Measurements from ENCODE around the gene CACNA2D1. TPM values are rescaled to one million over a fixed set of nuclear protein-coding genes. Genes with fewer than 3 reads are reported as not detected.

CACNA2D1 gene
- total and polyA plus RNA-seq, 7 donors = 0.23 to 115 (median 59.7) TPM

- WGBS, 2 donors = 10 to 48% methylated on average over 1 of the region's 1 CpG
- intact Hi-C loops (cut with DNase I) = no loop called here
- DNase-seq = no peak
- H3K27me3 ChIP-seq = no peaks in the 10 kb centered on the region
- peaks cover 0 to 3% (median 0%) of the 10 kb centered on the region in 4 donors for H3K36me3 ChIP-seq
- TF ChIP-seq POLR2A (IDR thresholded peaks at IDR 0.05) = no peak
- TF ChIP-seq EP300 (IDR thresholded peaks at IDR 0.05) = no peak
- no peak for TF ChIP-seq POLR2AphosphoS5 (IDR thresholded peaks at IDR 0.05)
- TF ChIP-seq CTCF (IDR thresholded peaks at IDR 0.05) = no peak
- no peak overlapping the region for H3K27ac ChIP-seq
- no peaks in the 10 kb centered on the region for H3K9me3 ChIP-seq
- peaks cover 0 to 15% (median 4%) of the 10 kb centered on the region in 4 donors for H3K4me1 ChIP-seq
- no peak overlapping the region for H3K4me3 ChIP-seq
Observed at GRCh38 chr7:82343716-82344115, 99.9 kb downstream of the CACNA2D1 start.

GRCh38 chr7:82339958-82340357, 103.6 kb downstream of the CACNA2D1 start:
- Histone ChIP-seq H3K4me1 (peaks cover 0 to 12% (median 3%) of the 10 kb centered on the region in 4 donors), H3K9me3 (no peaks in the 10 kb centered on the region), H3K27ac (no peak overlapping the region), H3K36me3 (no peaks in the 10 kb centered on the region), H3K4me3 (no peak overlapping the region), H3K27me3 (no peaks in the 10 kb centered on the region)
- 77 to 88% methylated on average over 1 of the region's 1 CpG for WGBS, 2 donors
- no peak for TF ChIP-seq CTCF (IDR thresholded peaks at IDR 0.05)
- TF ChIP-seq POLR2A (IDR thresholded peaks at IDR 0.05) = no peak
- no peak for TF ChIP-seq EP300 (IDR thresholded peaks at IDR 0.05)
- TF ChIP-seq POLR2AphosphoS5 (IDR thresholded peaks at IDR 0.05) = no peak
- intact Hi-C loops (cut with DNase I) = no loop called here
- no peak for DNase-seq

GRCh38 chr7:82335927-82336326, 107.7 kb downstream of the CACNA2D1 start:
- DNase-seq = no peak
- intact Hi-C loops (cut with DNase I) = no loop called here
- Histone ChIP-seq H3K4me1 (peaks cover 0 to 7% (median 3%) of the 10 kb centered on the region in 4 donors), H3K4me3 (no peak overlapping the region), H3K27me3 (no peaks in the 10 kb centered on the region), H3K36me3 (no peaks in the 10 kb centered on the region), H3K9me3 (no peaks in the 10 kb centered on the region), H3K27ac (no peak overlapping the region)
- TF ChIP-seq POLR2A (IDR thresholded peaks at IDR 0.05) (no peak), POLR2AphosphoS5 (IDR thresholded peaks at IDR 0.05) (no peak), EP300 (IDR thresholded peaks at IDR 0.05) (no peak), CTCF (IDR thresholded peaks at IDR 0.05) (no peak)
- 48 to 91% methylated on average over 1 of the region's 1 CpG for WGBS, 2 donors

GRCh38 chr7:82335001-82335400, 108.6 kb downstream of the CACNA2D1 start:
- H3K27me3 ChIP-seq = no peaks in the 10 kb centered on the region
- TF ChIP-seq POLR2A (IDR thresholded peaks at IDR 0.05) = no peak
- TF ChIP-seq POLR2AphosphoS5 (IDR thresholded peaks at IDR 0.05) = no peak
- TF ChIP-seq EP300 (IDR thresholded peaks at IDR 0.05) = no peak
- no peak for TF ChIP-seq CTCF (IDR thresholded peaks at IDR 0.05)
- H3K4me1 ChIP-seq = peaks cover 0 to 7% (median 3%) of the 10 kb centered on the region in 4 donors
- WGBS, 2 donors = 74 to 82% methylated on average over 2 of the region's 2 CpGs
- H3K9me3 ChIP-seq = no peaks in the 10 kb centered on the region
- no peaks in the 10 kb centered on the region for H3K36me3 ChIP-seq
- H3K27ac ChIP-seq = no peak overlapping the region
- DNase-seq = no peak
- intact Hi-C loops (cut with DNase I) = no loop called here
- H3K4me3 ChIP-seq = no peak overlapping the region

GRCh38 chr7:82331234-82331633, 112.3 kb downstream of the CACNA2D1 start:
- TF ChIP-seq CTCF (IDR thresholded peaks at IDR 0.05) = no peak
- TF ChIP-seq POLR2A (IDR thresholded peaks at IDR 0.05) = no peak
- TF ChIP-seq EP300 (IDR thresholded peaks at IDR 0.05) = no peak
- TF ChIP-seq POLR2AphosphoS5 (IDR thresholded peaks at IDR 0.05) = no peak
- Histone ChIP-seq H3K4me1 (peaks cover 0 to 7% (median 3%) of the 10 kb centered on the region in 4 donors), H3K4me3 (no peak overlapping the region), H3K27me3 (no peaks in the 10 kb centered on the region), H3K36me3 (no peaks in the 10 kb centered on the region), H3K9me3 (no peaks in the 10 kb centered on the region), H3K27ac (no peak overlapping the region)
- intact Hi-C loops (cut with DNase I) = no loop called here
- no peak for DNase-seq
